IPS-NIHi7 (cell line): Measurements from ENCODE around the gene RCOR3.
"Not testable (repeated sequence)": the region's sequence is repeated elsewhere in the genome, so short reads cannot be mapped to it uniquely, and the experiment has no call there.

Source experiments
- DNase-seq: peaks from one replicate; pipeline ENCODE4 v3.0.0; 2012; ENCODE audit warnings: mixed read lengths; ENCODE audit errors: extremely low spot score

The RCOR3 gene

GRCh38 chr1:211340622-211341507, 81.7 kb downstream of the RCOR3 start:
- no peak for DNase-seq

- no peak for DNase-seq
Measured at GRCh38 chr1:211341999-211342398, 82.8 kb downstream of the RCOR3 start.

- DNase-seq, result no peak
Measured at GRCh38 chr1:211343607-211344006, 84.4 kb downstream of the RCOR3 start.

- no peak for DNase-seq
Measured at GRCh38 chr1:211344152-211344618, 85.0 kb downstream of the RCOR3 start.

- peak; percentile 75 for DNase-seq
Measured at GRCh38 chr1:211345719-211346118, 86.6 kb downstream of the RCOR3 start.

GRCh38 chr1:211347077-211347844, 88.1 kb downstream of the RCOR3 start:
- DNase-seq, result no peak

GRCh38 chr1:211348547-211348946, 89.4 kb downstream of the RCOR3 start:
- no peak for DNase-seq

- DNase-seq, result no peak
Measured at GRCh38 chr1:211349741-211350140, 90.6 kb downstream of the RCOR3 start.

GRCh38 chr1:211352055-211352454, 92.9 kb downstream of the RCOR3 start:
- not testable (repeated sequence) for DNase-seq

- DNase-seq, result no peak
Measured at GRCh38 chr1:211352465-211352864, 93.3 kb downstream of the RCOR3 start.

- DNase-seq, result peak; percentile 72
Measured at GRCh38 chr1:211352985-211353515, 93.9 kb downstream of the RCOR3 start.

GRCh38 chr1:211353562-211354212, 94.5 kb downstream of the RCOR3 start:
- DNase-seq, result no peak

GRCh38 chr1:211355873-211356272, 96.7 kb downstream of the RCOR3 start:
- DNase-seq, result no peak

- DNase-seq, result no peak
Measured at GRCh38 chr1:211356723-211357407, 97.7 kb downstream of the RCOR3 start.

- DNase-seq, result no peak
Measured at GRCh38 chr1:211358685-211359084, 99.5 kb downstream of the RCOR3 start.

GRCh38 chr1:211359876-211360275, 100.7 kb downstream of the RCOR3 start:
- no peak for DNase-seq

- DNase-seq, result no peak
Measured at GRCh38 chr1:211361202-211361601, 102.0 kb downstream of the RCOR3 start.
